UCSD-AML1 (cell line): ENCODE measurements around the gene MPI.
A peak's percentile ranks its signal among the peaks of the same experiment; 100 is the strongest.
"Not testable (repeated sequence)": the region's sequence is repeated elsewhere in the genome, so short reads cannot be mapped to it uniquely, and the experiment has no call there.

Experiments
- DNase-seq: peaks from one replicate; lab custom pipeline; 2025; ENCODE audit not compliant: unreplicated experiment; lab: John Stamatoyannopoulos, UW

MPI gene

GRCh38 chr15:74863239-74864056 lies 26.4 kb upstream of the MPI start:
- DNase-seq = no peak

GRCh38 chr15:74864296-74864695 lies 25.5 kb upstream of the MPI start:
- DNase-seq = no peak

GRCh38 chr15:74865316-74865715 lies 24.5 kb upstream of the MPI start:
- no peak for DNase-seq

- DNase-seq = no peak
Observed at GRCh38 chr15:74866090-74866489, 23.8 kb upstream of the MPI start.

- no peak for DNase-seq
Observed at GRCh38 chr15:74867466-74868038, 22.3 kb upstream of the MPI start.

- DNase-seq = peak; percentile 79
Observed at GRCh38 chr15:74868059-74868458, 21.8 kb upstream of the MPI start.

- DNase-seq = no peak
Observed at GRCh38 chr15:74869372-74869725, 20.5 kb upstream of the MPI start.

GRCh38 chr15:74869726-74870407 lies 20.0 kb upstream of the MPI start:
- peak; percentile 92 for DNase-seq

- peak; percentile 19 for DNase-seq
Observed at GRCh38 chr15:74870436-74871215, 19.2 kb upstream of the MPI start.

- DNase-seq = no peak
Observed at GRCh38 chr15:74872702-74873035, 17.2 kb upstream of the MPI start.

GRCh38 chr15:74873036-74873755 lies 16.6 kb upstream of the MPI start, which contains the start of gene SCAMP2:
Gene SCAMP2 (minus strand): TSS chr15:74873365. CDS start chr15:74873255, 110 bp downstream.
- peak; percentile 94 for DNase-seq

GRCh38 chr15:74873756-74874424 lies 16.0 kb upstream of the MPI start:
- no peak for DNase-seq

GRCh38 chr15:74878273-74878672 lies 11.6 kb upstream of the MPI start:
- DNase-seq = no peak

- no peak for DNase-seq
Observed at GRCh38 chr15:74882528-74882927, 7.3 kb upstream of the MPI start.

- DNase-seq = no peak
Observed at GRCh38 chr15:74884428-74885223, 5.2 kb upstream of the MPI start.

- no peak for DNase-seq
Observed at GRCh38 chr15:74885461-74885860, 4.4 kb upstream of the MPI start.

GRCh38 chr15:74887537-74888193 lies 2.2 kb upstream of the MPI start:
- not testable (repeated sequence) for DNase-seq

GRCh38 chr15:74888716-74889115 lies 1.1 kb upstream of the MPI start:
- no peak for DNase-seq

- DNase-seq = peak; percentile 67
Observed at GRCh38 chr15:74889390-74889882, 406 bp upstream of the MPI start.
